T1000 (cell line): Measurements from ENCODE around the gene RXRB.
"Not testable (repeated sequence)": the region's sequence is repeated elsewhere in the genome, so short reads cannot be mapped to it uniquely, and the experiment has no call there.

Experiments
- DNase-seq: peaks from one replicate; lab custom pipeline; 2025; ENCODE audit warnings: mixed read lengths; lab: John Stamatoyannopoulos, UW

Gene RXRB

DNA sequence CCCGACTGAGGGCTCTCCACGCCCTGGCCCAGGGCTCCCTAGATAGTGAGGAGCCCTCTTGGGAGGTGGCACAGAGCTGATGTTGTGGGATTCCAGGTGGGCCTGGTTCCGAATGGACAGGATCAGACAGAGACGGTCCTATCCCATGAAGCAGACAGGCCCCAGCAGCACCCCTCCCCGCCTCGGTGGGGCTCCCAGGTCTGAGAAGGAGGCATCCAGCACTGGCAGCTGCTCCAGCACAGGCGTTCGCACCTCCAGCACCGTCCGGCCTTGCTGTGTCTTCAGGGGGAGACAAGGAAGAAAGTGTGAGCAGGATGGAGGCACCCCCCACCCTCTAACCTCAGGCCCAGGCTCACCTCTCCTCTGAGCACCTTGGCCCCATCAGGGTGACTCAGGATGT lies 36.9 kb downstream of the RXRB start:
- no peak for DNase-seq

DNA sequence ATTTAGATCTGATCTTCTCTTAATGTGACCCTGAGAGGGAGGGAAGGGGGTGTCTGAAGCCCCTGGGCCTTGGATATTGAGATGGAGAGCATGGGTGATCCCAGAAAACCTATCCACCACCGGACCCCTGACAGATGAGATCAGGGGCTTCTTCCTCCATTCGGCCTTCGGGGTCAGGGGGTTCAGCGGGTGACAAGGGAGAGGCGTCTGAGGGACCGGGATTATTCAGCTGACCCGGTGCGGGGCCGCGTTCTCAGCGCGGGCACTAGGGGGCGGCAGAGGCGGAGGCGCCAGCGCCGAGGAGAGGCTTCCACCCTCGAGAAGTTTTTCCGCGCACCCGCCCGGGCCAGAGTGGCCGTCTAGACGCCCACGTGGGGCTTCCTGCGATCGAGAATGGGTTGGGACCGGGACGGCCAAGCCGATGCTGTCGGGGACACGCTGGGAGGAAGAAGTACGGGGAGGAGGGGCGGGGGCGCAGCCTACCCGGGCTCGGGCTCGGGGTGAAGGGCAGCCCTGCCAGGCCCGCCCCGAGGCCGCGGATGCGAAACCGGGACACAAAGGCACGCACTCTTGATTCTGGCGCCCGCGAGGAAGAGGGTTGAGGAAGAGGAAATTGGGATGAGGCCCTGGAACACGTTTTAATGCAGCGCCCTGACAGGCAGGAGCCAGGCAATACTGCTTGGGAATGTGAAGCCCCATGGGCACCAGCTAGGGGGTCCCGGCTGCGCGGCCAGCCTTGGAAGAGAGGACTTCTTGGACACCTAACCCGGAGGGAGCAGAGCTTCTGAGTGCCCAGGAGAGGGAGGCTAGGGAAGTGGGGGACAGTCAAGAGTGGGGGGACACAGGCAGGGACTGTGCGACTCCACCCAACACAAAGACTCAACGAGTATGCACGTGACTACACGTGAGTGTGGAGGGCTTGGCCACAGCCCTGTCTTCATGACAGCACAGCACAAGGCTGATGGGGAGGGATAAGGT lies 38.8 kb downstream of the RXRB start:
- DNase-seq = peak; percentile 66

DNA sequence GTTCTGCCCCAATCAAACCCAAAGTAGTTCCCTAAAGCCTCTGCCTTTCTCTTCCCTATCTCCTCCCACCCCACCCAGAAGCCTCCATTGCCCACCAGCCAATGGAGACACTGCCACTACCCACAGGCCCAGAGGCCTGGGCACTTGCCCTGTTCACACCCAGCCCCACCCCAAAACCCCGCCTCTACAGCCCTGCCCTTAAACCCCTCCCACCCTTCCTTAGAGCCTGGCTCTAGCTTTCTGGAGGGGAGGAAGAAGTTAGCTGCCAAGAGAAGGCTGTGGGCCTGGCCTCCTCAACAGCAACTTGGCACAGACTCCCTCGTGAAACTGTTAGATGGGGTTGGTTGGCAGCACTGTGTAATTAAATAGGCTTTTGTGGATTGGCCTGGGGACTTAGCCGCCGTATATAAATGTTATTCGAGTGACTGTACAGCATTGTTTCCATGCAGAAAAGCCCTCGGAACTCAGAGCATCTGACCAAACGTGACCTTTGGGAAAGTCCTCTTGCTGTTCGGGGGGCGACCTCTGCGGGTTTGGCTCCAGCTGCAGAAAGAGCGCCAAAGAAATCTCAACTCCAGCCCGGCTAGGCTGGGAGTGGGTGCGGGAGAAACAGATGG lies 39.6 kb downstream of the RXRB start:
- peak; percentile 75 for DNase-seq

DNA sequence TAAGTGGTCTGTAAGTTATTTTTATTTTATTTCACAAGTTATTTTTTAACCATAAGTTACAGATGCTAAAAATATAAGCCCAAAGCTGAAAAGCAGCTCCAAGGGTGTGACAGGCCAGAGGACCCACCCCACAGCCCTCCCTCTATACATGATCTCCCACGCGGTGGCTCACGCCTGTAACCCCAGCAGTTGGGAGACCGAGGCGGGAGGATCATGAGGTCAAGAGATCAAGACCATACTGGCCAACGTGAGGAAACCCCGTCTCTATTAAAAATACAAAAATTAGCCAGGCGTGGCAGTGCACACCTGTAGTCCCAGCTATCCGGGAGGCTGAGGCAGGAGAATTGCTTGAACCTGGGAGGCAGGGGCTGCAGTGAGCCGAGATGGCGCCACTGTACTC lies 40.4 kb downstream of the RXRB start:
- no peak for DNase-seq

DNA sequence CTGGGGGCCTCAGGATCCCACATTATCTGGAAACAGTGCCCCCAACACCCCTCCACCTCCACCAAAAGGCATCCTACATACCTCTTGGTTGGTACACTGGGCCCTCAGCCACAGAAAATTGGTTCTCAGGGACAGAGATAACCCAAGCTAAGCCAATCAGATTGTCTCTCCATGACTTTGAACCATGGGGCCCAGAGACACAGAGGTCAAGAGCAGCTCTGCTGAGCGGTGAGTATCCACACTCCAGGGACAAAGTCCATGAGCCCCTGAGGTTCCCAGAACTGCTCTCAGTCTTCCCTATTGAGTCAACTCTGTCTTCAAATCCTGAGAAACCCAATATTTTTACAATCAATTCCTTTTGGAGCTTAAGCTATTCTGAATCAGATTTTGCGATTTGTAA lies 43.5 kb downstream of the RXRB start:
- no peak for DNase-seq

DNA sequence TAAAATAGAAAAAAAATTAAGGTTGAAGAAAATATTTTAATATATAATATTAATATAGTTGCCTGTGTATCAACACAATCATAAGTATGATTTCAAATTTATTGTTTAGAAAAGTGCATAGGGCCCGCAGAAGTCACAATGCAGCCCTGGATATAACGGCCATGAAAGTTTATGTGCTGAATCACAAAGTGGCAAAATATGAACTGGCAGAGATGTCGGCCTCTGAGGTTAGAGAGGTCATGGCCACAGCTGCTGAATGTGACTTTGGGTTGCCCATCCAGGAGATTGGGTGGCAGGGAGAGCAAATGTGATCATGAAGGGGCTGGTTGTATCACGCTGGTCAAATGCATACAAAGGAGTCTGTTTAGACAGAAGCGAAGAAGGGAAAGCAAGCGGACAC lies 43.9 kb downstream of the RXRB start:
- DNase-seq = no peak

DNA sequence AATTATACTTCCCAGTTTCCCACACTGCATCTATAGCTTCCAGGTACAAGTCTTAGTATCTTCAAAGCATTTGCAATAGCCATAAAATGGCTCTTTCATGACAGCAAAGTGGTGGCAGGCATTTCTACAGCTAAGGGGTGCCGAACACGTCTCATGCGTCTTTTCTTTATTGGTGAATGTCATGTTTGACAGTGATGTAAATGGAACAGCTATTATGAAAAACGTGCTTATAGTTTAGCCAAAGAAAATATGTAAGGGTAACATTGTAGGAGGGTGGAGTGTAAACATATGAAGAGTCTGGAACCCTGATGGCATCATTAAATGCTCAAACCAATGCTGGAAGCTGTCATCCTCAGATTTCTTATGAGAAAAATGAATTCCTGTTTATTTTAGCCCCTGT lies 46.1 kb downstream of the RXRB start:
- DNase-seq = no peak

DNA sequence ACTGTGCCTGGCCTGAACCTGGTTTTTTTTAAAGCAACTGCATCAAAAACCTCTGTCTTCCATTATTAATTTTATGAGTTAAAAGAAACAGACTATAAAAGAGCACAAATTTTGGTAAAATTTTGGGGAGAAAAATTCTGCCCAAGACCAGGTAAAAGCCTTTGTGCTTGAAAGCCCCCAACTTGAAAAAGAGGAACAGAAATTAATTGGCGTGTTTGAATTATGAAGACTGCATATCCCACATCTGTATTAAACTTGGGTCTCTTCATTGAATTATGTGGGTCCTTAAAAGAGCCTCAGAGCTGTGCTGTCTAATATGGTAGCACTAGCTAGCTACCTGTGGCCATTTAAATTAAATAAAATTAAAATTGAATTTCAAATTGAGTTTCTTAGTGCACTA lies 49.4 kb downstream of the RXRB start:
- DNase-seq = no peak

DNA sequence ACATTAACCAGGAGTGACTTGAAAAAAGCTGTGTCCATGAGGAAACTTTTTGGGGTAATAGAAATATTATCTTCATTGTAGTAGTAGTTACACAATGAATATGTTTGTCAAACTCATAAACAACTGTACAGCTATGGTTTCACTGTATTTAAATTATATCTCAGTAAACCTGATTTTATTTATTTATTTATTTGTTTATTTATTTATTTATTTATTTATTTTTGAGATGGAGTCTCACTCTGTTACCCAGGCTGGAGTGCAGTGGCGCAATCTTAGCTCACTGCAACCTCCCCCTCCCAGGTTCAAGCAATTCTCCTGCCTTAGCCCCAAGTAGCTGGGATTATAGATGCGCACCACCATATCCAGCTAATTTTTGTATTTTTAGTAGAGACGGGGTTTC lies 49.9 kb downstream of the RXRB start:
- not testable (repeated sequence) for DNase-seq

DNA sequence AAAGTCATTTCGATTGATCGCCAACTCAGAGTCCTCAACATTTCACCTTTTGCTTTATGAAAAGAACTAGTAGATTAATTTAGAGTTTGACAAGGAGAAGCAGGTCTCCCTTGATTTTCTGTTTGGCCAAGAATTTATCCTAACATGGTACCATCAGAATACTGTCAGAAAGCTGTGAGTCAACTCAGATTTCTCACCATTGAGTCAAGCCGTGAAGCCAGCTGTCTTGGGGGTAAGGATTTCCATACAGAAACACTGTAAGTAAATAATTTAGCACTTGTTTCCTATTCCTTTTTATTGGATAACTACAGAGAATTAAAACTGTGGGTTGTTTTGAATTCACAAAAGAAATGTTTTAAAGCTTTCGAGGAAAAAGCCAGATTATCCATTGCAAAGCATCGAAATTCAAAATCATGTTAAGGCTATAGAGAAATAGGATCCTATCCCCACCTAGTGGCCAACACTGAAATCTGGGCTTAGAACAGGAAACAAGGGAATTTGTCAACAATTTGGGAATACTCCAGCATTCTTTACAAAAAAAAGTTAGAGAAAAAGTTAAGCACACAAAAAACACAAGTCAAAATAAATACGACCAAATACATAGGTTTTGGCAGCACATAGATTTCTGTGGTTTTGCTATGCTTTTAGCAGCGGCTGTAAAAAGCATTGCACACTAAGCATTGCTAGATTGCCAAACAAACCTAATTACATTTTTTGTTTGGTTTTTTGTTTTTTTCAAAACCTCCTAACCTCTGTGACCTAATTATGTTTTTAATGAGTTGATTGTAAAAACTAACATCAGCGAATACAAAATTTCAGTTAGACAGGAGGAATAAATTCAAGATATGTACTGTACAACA lies 52.4 kb downstream of the RXRB start:
- DNase-seq = no peak

DNA sequence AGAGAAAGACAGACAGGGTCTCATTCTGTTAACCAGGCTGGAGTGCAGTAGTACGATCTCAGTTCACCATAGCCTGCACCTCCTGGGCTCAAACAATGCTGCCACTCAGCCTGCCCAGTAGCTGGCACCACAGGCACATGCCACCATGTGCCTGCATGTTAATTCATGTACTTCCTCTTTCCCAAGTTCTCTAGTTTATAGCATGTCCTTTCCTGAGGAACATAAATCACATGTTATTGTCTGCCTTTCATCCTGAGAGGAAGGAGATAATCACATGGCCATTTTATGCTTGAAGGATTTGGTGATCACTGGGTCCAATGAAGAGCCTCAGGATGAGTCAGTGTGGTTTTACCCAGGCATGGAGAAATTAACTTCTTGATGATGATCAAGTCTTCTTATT lies 56.1 kb downstream of the RXRB start:
- DNase-seq = no peak
